HG03342 (cell line): Measurements from ENCODE around the gene HORMAD2.

Source experiments
- ATAC-seq: cut with Tn5 transposase; IDR thresholded peaks from one replicate; pipeline ENCODE4 v1.9.1; 2021; ENCODE audit warnings: mild to moderate bottlenecking, moderate library complexity; ENCODE audit not compliant: unreplicated experiment

The HORMAD2 gene

DNA sequence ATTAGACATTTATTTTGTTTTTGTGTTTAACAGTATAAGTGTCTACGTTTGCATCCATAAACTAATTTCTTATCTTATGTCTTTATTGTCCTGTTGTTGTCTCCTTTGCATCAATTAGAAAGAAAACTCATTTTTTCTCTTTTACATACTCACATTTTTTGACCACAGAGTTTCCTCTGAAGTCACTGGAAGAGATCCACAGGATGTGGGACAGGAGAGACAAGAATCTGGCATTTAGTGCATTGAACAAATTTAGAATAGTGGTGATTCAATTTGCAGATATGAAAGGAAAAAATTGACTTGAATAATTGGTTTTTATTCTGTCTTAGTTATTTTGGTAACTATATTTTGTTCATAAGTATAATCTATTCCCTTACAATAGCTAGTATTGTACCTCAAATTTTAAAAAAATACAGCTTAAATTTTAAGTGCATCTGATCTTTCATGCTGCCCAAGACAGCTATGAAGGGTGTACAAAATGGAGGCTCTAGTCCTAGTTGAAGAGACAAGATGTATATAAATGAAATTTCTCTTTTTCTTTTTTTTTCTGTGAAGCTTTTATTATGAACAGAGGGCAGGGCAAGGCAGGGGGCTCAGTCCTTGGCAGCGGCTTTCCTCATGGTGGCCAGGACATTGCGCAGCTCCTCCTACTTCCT lies 24.4 kb downstream of the HORMAD2 start:
- ATAC-seq = no peak

- no peak for ATAC-seq
Observed at GRCh38 chr22:30105483-30105882, 25.2 kb downstream of the HORMAD2 start.

DNA sequence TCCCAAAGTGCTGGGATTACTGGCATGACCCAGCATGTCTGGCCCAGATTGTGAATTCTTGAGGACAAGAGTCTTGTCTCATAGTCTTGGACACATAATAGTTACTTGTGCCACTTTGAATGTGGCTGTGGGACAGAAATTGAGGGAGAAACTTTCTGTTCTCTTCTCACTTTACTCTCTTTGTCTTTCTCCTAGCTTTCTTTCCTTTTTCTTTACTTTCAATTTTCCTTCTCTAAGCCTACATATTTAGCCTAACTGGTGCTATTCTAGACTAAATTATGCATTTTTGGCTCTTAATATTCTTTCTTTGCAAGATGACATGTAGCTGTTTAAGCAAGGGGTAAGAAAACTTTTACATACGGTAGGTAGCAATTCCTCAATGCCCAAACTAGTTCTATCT lies 33.2 kb downstream of the HORMAD2 start:
- no peak for ATAC-seq

DNA sequence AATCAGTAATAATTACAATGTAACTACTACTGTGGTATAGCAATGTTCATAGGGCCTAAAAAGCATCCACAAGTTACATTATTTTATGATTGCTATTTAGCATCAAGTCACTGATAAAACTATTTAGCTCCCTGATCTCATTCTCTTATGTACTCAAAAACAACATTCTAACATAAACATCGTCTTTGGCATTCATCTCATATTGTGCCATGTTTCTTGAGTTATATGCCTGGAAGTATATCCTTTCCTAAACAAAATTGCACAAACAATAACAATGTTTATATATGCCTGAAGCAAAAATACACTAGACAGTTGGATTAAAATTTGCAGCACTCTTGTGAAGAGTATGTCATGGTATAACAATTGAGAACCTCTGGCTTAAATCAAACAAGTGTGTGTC lies 34.1 kb downstream of the HORMAD2 start:
- no peak for ATAC-seq

DNA sequence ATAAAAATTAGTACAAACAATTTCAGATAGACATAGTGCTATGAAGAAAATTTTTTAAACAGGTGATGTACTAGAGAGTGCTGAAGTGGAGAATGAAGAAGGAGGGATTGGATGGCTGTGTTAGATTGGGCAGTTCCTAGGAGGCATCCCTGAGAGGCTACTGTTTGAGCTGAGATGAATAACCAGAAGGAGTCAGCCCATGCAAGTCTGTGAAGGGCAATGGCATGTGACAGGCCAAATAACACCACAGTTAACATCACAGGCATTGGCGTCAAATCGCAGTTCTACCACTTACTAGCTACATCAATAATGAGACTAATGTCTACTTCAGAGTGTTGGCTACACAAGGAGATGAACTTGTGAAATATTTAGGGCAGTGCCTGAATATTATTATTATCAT lies 35.4 kb downstream of the HORMAD2 start:
- ATAC-seq = no peak

- no peak for ATAC-seq
Observed at GRCh38 chr22:30116362-30117117, 36.3 kb downstream of the HORMAD2 start.

GRCh38 chr22:30117256-30117655 lies 37.0 kb downstream of the HORMAD2 start:
- no peak for ATAC-seq

- no peak for ATAC-seq
Observed at GRCh38 chr22:30118291-30118690, 38.0 kb downstream of the HORMAD2 start.

GRCh38 chr22:30121960-30122359 lies 41.7 kb downstream of the HORMAD2 start:
- ATAC-seq = no peak

DNA sequence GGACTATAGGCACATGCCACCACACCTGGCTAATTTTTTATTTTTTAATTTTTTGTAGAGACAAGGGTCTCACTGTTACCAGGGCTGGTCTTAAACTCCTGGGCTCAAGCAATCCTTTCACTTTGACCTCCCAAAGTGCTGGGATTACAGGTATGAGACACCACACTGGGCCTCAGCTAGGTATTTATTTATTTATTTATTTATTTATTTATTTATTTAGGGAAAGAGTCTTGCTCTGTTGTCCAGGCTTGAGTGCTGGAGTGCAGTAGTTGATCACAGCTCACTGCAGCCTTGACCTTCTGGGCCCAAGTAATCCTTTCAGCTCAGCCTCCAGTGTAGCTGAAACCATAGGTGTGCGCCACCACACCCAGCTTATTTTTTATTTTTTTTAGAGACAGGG lies 43.2 kb downstream of the HORMAD2 start:
- no peak for ATAC-seq

DNA sequence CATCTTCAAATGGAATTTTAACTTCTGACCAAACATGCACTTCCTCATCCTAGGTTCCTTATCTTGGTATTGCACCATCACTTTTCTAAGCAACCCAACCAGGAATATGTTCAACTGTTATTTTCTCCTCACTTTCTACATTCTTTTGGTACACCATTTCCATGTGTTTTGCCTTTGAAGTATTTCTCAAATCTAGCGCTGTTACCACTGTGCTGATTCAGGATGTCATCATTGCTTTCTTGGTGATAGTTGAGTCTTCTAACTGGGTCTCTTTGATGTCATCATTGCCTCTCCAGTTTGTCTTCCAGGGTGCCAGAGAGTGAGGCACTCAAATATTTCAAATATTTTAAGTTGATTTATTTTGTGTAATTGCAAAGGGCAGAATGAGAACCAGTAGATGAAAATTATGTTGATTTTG lies 47.5 kb downstream of the HORMAD2 start:
- ATAC-seq = no peak

- ATAC-seq = no peak
Observed at GRCh38 chr22:30128511-30128910, 48.2 kb downstream of the HORMAD2 start.

GRCh38 chr22:30129636-30130035 lies 49.4 kb downstream of the HORMAD2 start:
- no peak for ATAC-seq

GRCh38 chr22:30132290-30132996 lies 52.2 kb downstream of the HORMAD2 start:
- ATAC-seq = no peak

GRCh38 chr22:30140414-30140813 lies 60.1 kb downstream of the HORMAD2 start:
- ATAC-seq = no peak

- ATAC-seq = no peak
Observed at GRCh38 chr22:30143265-30143664, 63.0 kb downstream of the HORMAD2 start.

DNA sequence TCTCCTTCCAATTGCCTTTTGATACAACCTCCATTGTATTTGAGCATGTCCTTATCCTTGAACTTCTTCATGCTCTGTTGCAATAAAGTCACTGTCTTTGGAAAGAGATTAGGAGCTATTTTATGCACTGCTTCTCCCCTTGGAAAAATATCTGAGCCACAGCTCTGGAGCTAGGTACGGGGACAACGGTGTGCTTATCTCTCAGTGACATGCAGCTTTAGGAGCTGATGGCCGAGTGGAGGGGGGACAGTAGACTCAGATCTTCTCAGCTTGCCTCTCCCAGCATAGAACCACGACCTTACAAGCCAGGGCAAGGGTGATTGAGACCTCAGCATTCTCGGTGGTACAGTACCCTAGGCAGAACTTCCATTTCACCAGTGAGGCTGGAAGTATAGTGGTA lies 64.1 kb downstream of the HORMAD2 start:
- ATAC-seq = no peak

DNA sequence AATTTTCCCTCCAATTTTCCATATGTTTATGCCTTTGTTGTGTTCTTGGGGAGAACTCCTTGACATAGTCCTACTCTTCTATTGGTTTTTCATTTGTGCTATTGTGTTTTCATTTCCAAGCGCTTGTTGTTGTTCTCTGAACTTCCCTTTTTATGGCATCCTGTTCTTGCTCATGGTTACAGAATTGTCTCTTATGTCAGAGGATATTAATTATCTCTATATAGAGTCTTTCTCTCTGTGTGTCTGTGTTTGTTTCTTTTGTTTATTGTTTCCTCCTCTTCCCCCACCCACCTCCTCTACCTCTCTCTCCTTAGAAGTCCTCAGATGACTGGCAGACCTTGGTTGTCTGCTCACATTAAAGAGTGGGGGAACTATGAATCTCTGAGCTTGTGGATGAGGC lies 69.9 kb downstream of the HORMAD2 start:
- no peak for ATAC-seq

DNA sequence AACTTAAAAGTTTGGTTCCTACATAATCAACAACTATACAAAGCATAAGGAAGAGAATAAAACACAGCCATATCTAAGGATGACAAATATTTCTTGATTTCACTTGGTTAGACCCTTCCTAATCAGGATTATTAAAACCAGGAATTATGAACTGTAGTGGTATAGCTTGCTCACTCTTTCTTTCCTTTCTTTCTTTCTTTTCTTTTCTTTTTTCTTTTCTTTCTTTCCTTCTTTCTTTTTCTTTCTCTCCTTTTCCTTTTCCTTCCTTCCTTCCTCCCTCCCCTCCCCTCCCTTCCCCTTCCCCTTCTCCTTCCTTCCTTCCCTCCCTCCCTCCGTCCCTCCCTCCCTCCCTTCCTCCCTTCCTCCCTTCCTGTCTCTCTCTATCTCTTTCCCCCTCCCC lies 78.0 kb downstream of the HORMAD2 start:
- ATAC-seq = no peak

- ATAC-seq = no peak
Observed at GRCh38 chr22:30158744-30159500, 78.7 kb downstream of the HORMAD2 start.
